K562 (cell line): Measurements from ENCODE around the gene FCRL6. TPM values are rescaled to one million over a fixed set of nuclear protein-coding genes. Genes with fewer than 3 reads are reported as not detected.

Experiments used
- AFF4 ChIP-seq: sonication (generic); formaldehyde crosslinking; IDR thresholded peaks from 2 replicates; pipeline ENCODE4 v1.8.0; 2023; ENCODE audit warnings: mild to moderate bottlenecking, missing genetic modification reagents
- ATF7 ChIP-seq: fragments of 450-650 bp; IDR thresholded peaks from 2 replicates; pipeline ENCODE4 v1.7.1; 2014; ENCODE audit warnings: mild to moderate bottlenecking, moderate library complexity
- CBFA2T2 ChIP-seq: fragments of 450-650 bp; conservative IDR thresholded peaks from 2 replicates; pipeline ENCODE4 v1.6.1; 2017; ENCODE audit warnings: mild to moderate bottlenecking
- CBX5 ChIP-seq: IDR thresholded peaks from 2 replicates; pipeline ENCODE4 v1.6.1; 2014; ENCODE audit warnings: low read depth, borderline replicate concordance
- GTF2A2 ChIP-seq: IDR thresholded peaks from 2 replicates; pipeline ENCODE4 v1.6.1; 2016; ENCODE audit warnings: mild to moderate bottlenecking, missing genetic modification characterization, missing compliant biosample characterization
- KDM2B ChIP-seq: fragments of 250-450 bp; sonication (Bioruptor Pico); IDR thresholded peaks from 2 replicates; pipeline ENCODE4 v1.8.0; 2021; ENCODE audit warnings: mild to moderate bottlenecking, moderate library complexity
- LEF1 ChIP-seq: fragments of 450-650 bp; IDR thresholded peaks from 2 replicates; pipeline ENCODE4 v1.6.1; 2016; ENCODE audit warnings: mild to moderate bottlenecking
- MAFF ChIP-seq: IDR thresholded peaks from 2 replicates; pipeline ENCODE4 v1.6.1; 2012; ENCODE audit warnings: low read length, improper control_type of control experiment
- NFYB ChIP-seq: IDR thresholded peaks from 2 replicates; pipeline ENCODE4 v1.6.1; 2011; ENCODE audit warnings: mild to moderate bottlenecking, moderate library complexity; ENCODE audit not compliant: insufficient read length; ENCODE audit errors: extremely low read depth
- POLR2G ChIP-seq: fragments of 200-400 bp; formaldehyde crosslinking; IDR thresholded peaks from 2 replicates; pipeline ENCODE4 v1.6.1; 2017; ENCODE audit warnings: low read depth, mild to moderate bottlenecking, antibody characterized with exemption, low read length, moderate library complexity
- RAD21 ChIP-seq, 2 experiments: fragments of 250-450 bp in 1 of 2; fragments of 450-650 bp in 1 of 2; sonication (Bioruptor Pico) in 1 of 2; formaldehyde crosslinking in 1 of 2; IDR thresholded peaks in 1 of 2; conservative IDR thresholded peaks in 1 of 2; 2 replicates each; pipeline versions ENCODE4 v1.4.0 to v1.8.0; 2020 to 2022; ENCODE audit warnings: mild to moderate bottlenecking in 2 of 2, moderate library complexity in 1 of 2
- RB1 ChIP-seq: fragments of 450-650 bp; IDR thresholded peaks from 2 replicates; pipeline ENCODE4 v1.6.1; 2017; ENCODE audit warnings: low read depth, mild to moderate bottlenecking
- SMARCA5 ChIP-seq: fragments of 450-650 bp; IDR thresholded peaks from 2 replicates; pipeline ENCODE4 v1.6.1; 2016
- TCF7 ChIP-seq: sonication (generic); IDR thresholded peaks from 2 replicates; pipeline ENCODE4 v1.6.1; 2016; ENCODE audit warnings: antibody characterized with exemption, borderline replicate concordance
- ZKSCAN1 ChIP-seq: fragments of 150-350 bp; IDR thresholded peaks from 2 replicates; pipeline ENCODE4 v1.6.1; 2016; ENCODE audit warnings: low read depth, low read length
- ZNF224 ChIP-seq: sonication (generic); formaldehyde crosslinking; IDR thresholded peaks from 2 replicates; pipeline ENCODE4 v1.8.0; 2022; ENCODE audit warnings: mild to moderate bottlenecking, missing genetic modification reagents
- polyA plus RNA-seq, 8 experiments: library from polyadenylated mRNA; depleted of rRNA in 4 of 8; stranded (reverse) in 5 of 8; unstranded in 3 of 8; fragments of >200 nt; fragmentation: Nextera tagmentation in 2 of 8; fragmentation: Illumina TruSeq in 1 of 8; extraction: Ambion mirVana in 2 of 8; extraction: Trizol in 1 of 8; gene quantifications; 2 replicates each; pipeline versions ENCODE4 v1.2.1 to v1.2.3, GENCODE V29; 2011 to 2014; ENCODE audit warnings: inconsistent platforms in 1 of 8, missing spikeins in 1 of 8
- total RNA-seq, 7 experiments: library from RNA; depleted of rRNA in 6 of 7; stranded (reverse); fragments of >200 nt in 6 of 7; fragmentation: Illumina TruSeq in 2 of 7; extraction: Trizol in 2 of 7; gene quantifications; 2 replicates each; pipeline versions ENCODE4 v1.2.1 to v1.2.3, GENCODE V29; 2011 to 2021; ENCODE audit warnings: low replicate concordance in 1 of 7
- TF ChIP-seq, protein P1 (sequence below), 2 experiments: fragments of 150-350 bp in 1 of 2; IDR thresholded peaks; 2 replicates each; pipeline ENCODE4 v1.6.1; 2012 to 2016; ENCODE audit warnings: low read depth in 2 of 2, low read length in 2 of 2, mild to moderate bottlenecking in 1 of 2, moderate library complexity in 1 of 2
- TF ChIP-seq, protein P2 (sequence below): fragments of 450-650 bp; IDR thresholded peaks from 2 replicates; pipeline ENCODE4 v1.6.1; 2016
- TF ChIP-seq, protein P3 (sequence below): sonication (generic); formaldehyde crosslinking; IDR thresholded peaks from 2 replicates; pipeline ENCODE4 v1.5.0; 2020; ENCODE audit warnings: missing genetic modification reagents

FCRL6 gene
- total and polyA plus RNA-seq, 9 of the 15 experiments (the other 6 are each of a cell fraction or from before 2014, with no cell fraction given) = not detected

- no peak for TF ChIP-seq KDM2B (CRISPR knock-in tag)
- TF ChIP-seq MAFF = no peak
- TF ChIP-seq, protein P1, sequence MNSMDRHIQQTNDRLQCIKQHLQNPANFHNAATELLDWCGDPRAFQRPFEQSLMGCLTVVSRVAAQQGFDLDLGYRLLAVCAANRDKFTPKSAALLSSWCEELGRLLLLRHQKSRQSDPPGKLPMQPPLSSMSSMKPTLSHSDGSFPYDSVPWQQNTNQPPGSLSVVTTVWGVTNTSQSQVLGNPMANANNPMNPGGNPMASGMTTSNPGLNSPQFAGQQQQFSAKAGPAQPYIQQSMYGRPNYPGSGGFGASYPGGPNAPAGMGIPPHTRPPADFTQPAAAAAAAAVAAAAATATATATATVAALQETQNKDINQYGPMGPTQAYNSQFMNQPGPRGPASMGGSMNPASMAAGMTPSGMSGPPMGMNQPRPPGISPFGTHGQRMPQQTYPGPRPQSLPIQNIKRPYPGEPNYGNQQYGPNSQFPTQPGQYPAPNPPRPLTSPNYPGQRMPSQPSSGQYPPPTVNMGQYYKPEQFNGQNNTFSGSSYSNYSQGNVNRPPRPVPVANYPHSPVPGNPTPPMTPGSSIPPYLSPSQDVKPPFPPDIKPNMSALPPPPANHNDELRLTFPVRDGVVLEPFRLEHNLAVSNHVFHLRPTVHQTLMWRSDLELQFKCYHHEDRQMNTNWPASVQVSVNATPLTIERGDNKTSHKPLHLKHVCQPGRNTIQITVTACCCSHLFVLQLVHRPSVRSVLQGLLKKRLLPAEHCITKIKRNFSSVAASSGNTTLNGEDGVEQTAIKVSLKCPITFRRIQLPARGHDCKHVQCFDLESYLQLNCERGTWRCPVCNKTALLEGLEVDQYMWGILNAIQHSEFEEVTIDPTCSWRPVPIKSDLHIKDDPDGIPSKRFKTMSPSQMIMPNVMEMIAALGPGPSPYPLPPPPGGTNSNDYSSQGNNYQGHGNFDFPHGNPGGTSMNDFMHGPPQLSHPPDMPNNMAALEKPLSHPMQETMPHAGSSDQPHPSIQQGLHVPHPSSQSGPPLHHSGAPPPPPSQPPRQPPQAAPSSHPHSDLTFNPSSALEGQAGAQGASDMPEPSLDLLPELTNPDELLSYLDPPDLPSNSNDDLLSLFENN (IDR thresholded peaks at IDR 0.05; ENCODE audit: low read depth in 2 of 2, low read length in 2 of 2) = no peak
- TF ChIP-seq CBX5 = no peak
- TF ChIP-seq, protein P2, sequence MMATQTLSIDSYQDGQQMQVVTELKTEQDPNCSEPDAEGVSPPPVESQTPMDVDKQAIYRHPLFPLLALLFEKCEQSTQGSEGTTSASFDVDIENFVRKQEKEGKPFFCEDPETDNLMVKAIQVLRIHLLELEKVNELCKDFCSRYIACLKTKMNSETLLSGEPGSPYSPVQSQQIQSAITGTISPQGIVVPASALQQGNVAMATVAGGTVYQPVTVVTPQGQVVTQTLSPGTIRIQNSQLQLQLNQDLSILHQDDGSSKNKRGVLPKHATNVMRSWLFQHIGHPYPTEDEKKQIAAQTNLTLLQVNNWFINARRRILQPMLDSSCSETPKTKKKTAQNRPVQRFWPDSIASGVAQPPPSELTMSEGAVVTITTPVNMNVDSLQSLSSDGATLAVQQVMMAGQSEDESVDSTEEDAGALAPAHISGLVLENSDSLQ = peak; percentile 90
- TF ChIP-seq POLR2G = peak; percentile 80
- TF ChIP-seq LEF1 = 0 out of 2 replicates have a peak, but pooled peaks have one; percentile 26
- TF ChIP-seq CBFA2T2 = peak; percentile 52
- TF ChIP-seq TCF7 = no peak
- TF ChIP-seq RAD21 (CRISPR knock-in tag; conservative IDR thresholded peaks at IDR 0.05 in 1 of 2, IDR thresholded peaks at IDR 0.05 in 1 of 2) = peak; percentile 91 to 92
- TF ChIP-seq ZNF224 (CRISPR knock-in tag) = no peak
- TF ChIP-seq ATF7 = peak; percentile 86
- TF ChIP-seq, protein P3, sequence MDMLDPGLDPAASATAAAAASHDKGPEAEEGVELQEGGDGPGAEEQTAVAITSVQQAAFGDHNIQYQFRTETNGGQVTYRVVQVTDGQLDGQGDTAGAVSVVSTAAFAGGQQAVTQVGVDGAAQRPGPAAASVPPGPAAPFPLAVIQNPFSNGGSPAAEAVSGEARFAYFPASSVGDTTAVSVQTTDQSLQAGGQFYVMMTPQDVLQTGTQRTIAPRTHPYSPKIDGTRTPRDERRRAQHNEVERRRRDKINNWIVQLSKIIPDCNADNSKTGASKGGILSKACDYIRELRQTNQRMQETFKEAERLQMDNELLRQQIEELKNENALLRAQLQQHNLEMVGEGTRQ = peak; percentile 95
- no peak; the same call in none of the 2 replicates for TF ChIP-seq RB1
- no peak; the same call in 1 of the 2 replicates for TF ChIP-seq AFF4
- no peak for TF ChIP-seq GTF2A2
- TF ChIP-seq ZKSCAN1 = no peak
- TF ChIP-seq SMARCA5 = no peak
- TF ChIP-seq NFYB = peak; percentile 51
Measured at GRCh38 chr1:159780583-159781582, 21.3 kb upstream of the FCRL6 start, which contains the start of gene DUSP23 (continued).
